ENCODE results near the gene NOL9. TPM values are rescaled to one million over a fixed set of nuclear protein-coding genes. Genes with fewer than 3 reads are reported as not detected.
A peak's percentile ranks its signal among the peaks of the same experiment; 100 is the strongest.

Gene NOL9
- total RNA-seq, 1 experiment from 2014 or later: 37.6 TPM

GRCh38 chr1:6531996-6532395 is 22.3 kb downstream of the NOL9 start:
- Histone ChIP-seq H3K79me2 (ENCODE audit: low read length) (peaks cover 2% of the 10 kb centered on the region), H3K27ac (ENCODE audit: low read length) (no peak overlapping the region), H3K4me2 (ENCODE audit: low read depth, low read length, poor library complexity, severe bottlenecking) (no peak overlapping the region), H3K36me3 (ENCODE audit: insufficient read depth, low read length) (peaks cover 42% of the 10 kb centered on the region), H3K4me3 (ENCODE audit: low read length) (no peak overlapping the region), H3K27me3 (ENCODE audit: low read length) (no peaks in the 10 kb centered on the region), H3K9ac (ENCODE audit: low read length) (no peak overlapping the region), H3K4me1 (ENCODE audit: low read length) (no peaks in the 10 kb centered on the region), H3K9me3 (ENCODE audit: low read length) (no peaks in the 10 kb centered on the region), H2AFZ (ENCODE audit: low read length) (no peak overlapping the region), H4K20me1 (ENCODE audit: insufficient read depth, low read depth, low read length) (peaks cover 2% of the 10 kb centered on the region; the same call in 1 of the 2 replicates), H3K9me2 (replicated peaks; ENCODE audit: insufficient read depth, low read length) (no peaks in the 10 kb centered on the region)
- DNase-seq: no peak

GRCh38 chr1:6530504-6531160 is 23.7 kb downstream of the NOL9 start:
- Histone ChIP-seq H3K9me3 (ENCODE audit: low read length) (no peaks in the 10 kb centered on the region), H3K9me2 (replicated peaks; ENCODE audit: insufficient read depth, low read length) (no peaks in the 10 kb centered on the region), H3K4me2 (ENCODE audit: low read depth, low read length, poor library complexity, severe bottlenecking) (no peak overlapping the region), H3K79me2 (ENCODE audit: low read length) (no peaks in the 10 kb centered on the region), H3K4me3 (ENCODE audit: low read length) (no peak overlapping the region), H3K36me3 (ENCODE audit: insufficient read depth, low read length) (peaks cover 50% of the 10 kb centered on the region), H2AFZ (ENCODE audit: low read length) (no peak overlapping the region), H3K27ac (ENCODE audit: low read length) (no peak overlapping the region), H3K9ac (ENCODE audit: low read length) (no peak overlapping the region), H4K20me1 (ENCODE audit: insufficient read depth, low read depth, low read length) (no peaks in the 10 kb centered on the region), H3K27me3 (ENCODE audit: low read length) (no peaks in the 10 kb centered on the region), H3K4me1 (ENCODE audit: low read length) (no peaks in the 10 kb centered on the region)
- no peak for DNase-seq

GRCh38 chr1:6528492-6528891 is 25.8 kb downstream of the NOL9 start:
- no peaks in the 10 kb centered on the region for H3K4me1 ChIP-seq (ENCODE audit: low read length)
- no peak overlapping the region for H3K9ac ChIP-seq (ENCODE audit: low read length)
- H3K9me2 ChIP-seq (replicated peaks; ENCODE audit: insufficient read depth, low read length): no peaks in the 10 kb centered on the region
- H4K20me1 ChIP-seq (ENCODE audit: insufficient read depth, low read depth, low read length): no peaks in the 10 kb centered on the region
- no peak overlapping the region for H3K4me2 ChIP-seq (ENCODE audit: low read depth, low read length, poor library complexity, severe bottlenecking)
- no peak overlapping the region for H2AFZ ChIP-seq (ENCODE audit: low read length)
- peaks cover 48% of the 10 kb centered on the region for H3K36me3 ChIP-seq (ENCODE audit: insufficient read depth, low read length)
- H3K27ac ChIP-seq (ENCODE audit: low read length): no peak overlapping the region
- H3K79me2 ChIP-seq (ENCODE audit: low read length): no peaks in the 10 kb centered on the region
- no peaks in the 10 kb centered on the region for H3K27me3 ChIP-seq (ENCODE audit: low read length)
- no peaks in the 10 kb centered on the region for H3K9me3 ChIP-seq (ENCODE audit: low read length)
- no peak for DNase-seq
- H3K4me3 ChIP-seq (ENCODE audit: low read length): no peak overlapping the region

- H3K4me2 ChIP-seq (ENCODE audit: low read depth, low read length, poor library complexity, severe bottlenecking): no peak overlapping the region
- peaks cover 28% of the 10 kb centered on the region for H3K36me3 ChIP-seq (ENCODE audit: insufficient read depth, low read length)
- no peak overlapping the region for H3K4me3 ChIP-seq (ENCODE audit: low read length)
- no peak for DNase-seq
- no peaks in the 10 kb centered on the region for H3K9me2 ChIP-seq (replicated peaks; ENCODE audit: insufficient read depth, low read length)
- no peaks in the 10 kb centered on the region for H3K9me3 ChIP-seq (ENCODE audit: low read length)
- no peaks in the 10 kb centered on the region for H3K79me2 ChIP-seq (ENCODE audit: low read length)
- no peaks in the 10 kb centered on the region for H3K27me3 ChIP-seq (ENCODE audit: low read length)
- no peak overlapping the region for H3K27ac ChIP-seq (ENCODE audit: low read length)
- no peaks in the 10 kb centered on the region for H4K20me1 ChIP-seq (ENCODE audit: insufficient read depth, low read depth, low read length)
- H3K4me1 ChIP-seq (ENCODE audit: low read length): no peaks in the 10 kb centered on the region
- no peak overlapping the region for H3K9ac ChIP-seq (ENCODE audit: low read length)
- no peak overlapping the region for H2AFZ ChIP-seq (ENCODE audit: low read length)
These were observed 28.0 kb downstream of the NOL9 start for GRCh38 chr1:6526316-6526715.

GRCh38 chr1:6523566-6523965 is 30.7 kb downstream of the NOL9 start:
- Histone ChIP-seq H3K4me2 (ENCODE audit: low read depth, low read length, poor library complexity, severe bottlenecking) (no peak overlapping the region), H3K36me3 (ENCODE audit: insufficient read depth, low read length) (peaks cover 15% of the 10 kb centered on the region; the same call in 1 of the 2 replicates), H3K9ac (ENCODE audit: low read length) (no peak overlapping the region), H3K9me3 (ENCODE audit: low read length) (no peaks in the 10 kb centered on the region), H4K20me1 (ENCODE audit: insufficient read depth, low read depth, low read length) (no peaks in the 10 kb centered on the region), H3K27ac (ENCODE audit: low read length) (no peak overlapping the region), H3K79me2 (ENCODE audit: low read length) (no peaks in the 10 kb centered on the region), H3K27me3 (ENCODE audit: low read length) (no peaks in the 10 kb centered on the region), H2AFZ (ENCODE audit: low read length) (no peak overlapping the region), H3K4me3 (ENCODE audit: low read length) (no peak overlapping the region), H3K4me1 (ENCODE audit: low read length) (no peaks in the 10 kb centered on the region), H3K9me2 (replicated peaks; ENCODE audit: insufficient read depth, low read length) (no peaks in the 10 kb centered on the region)
- DNase-seq: peak; percentile 62

GRCh38 chr1:6521536-6521935 is 32.8 kb downstream of the NOL9 start:
- DNase-seq: no peak

GRCh38 chr1:6519935-6520671 is 34.2 kb downstream of the NOL9 start:
- Histone ChIP-seq H3K27me3 (ENCODE audit: low read length) (no peaks in the 10 kb centered on the region), H3K36me3 (ENCODE audit: insufficient read depth, low read length) (no peaks in the 10 kb centered on the region), H3K27ac (ENCODE audit: low read length) (no peak overlapping the region), H2AFZ (ENCODE audit: low read length) (no peak overlapping the region), H3K9ac (ENCODE audit: low read length) (no peak overlapping the region), H3K4me1 (ENCODE audit: low read length) (no peaks in the 10 kb centered on the region), H3K9me2 (replicated peaks; ENCODE audit: insufficient read depth, low read length) (no peaks in the 10 kb centered on the region), H3K9me3 (ENCODE audit: low read length) (no peaks in the 10 kb centered on the region), H4K20me1 (ENCODE audit: insufficient read depth, low read depth, low read length) (no peaks in the 10 kb centered on the region), H3K79me2 (ENCODE audit: low read length) (no peaks in the 10 kb centered on the region), H3K4me3 (ENCODE audit: low read length) (no peak overlapping the region), H3K4me2 (ENCODE audit: low read depth, low read length, poor library complexity, severe bottlenecking) (no peak overlapping the region)
- no peak for DNase-seq

More at GRCh38 chr1:6521536-6521935, 32.8 kb downstream of the NOL9 start:
- no peaks in the 10 kb centered on the region for H4K20me1 ChIP-seq (ENCODE audit: insufficient read depth, low read depth, low read length)
- no peaks in the 10 kb centered on the region for H3K79me2 ChIP-seq (ENCODE audit: low read length)
- no peaks in the 10 kb centered on the region for H3K9me3 ChIP-seq (ENCODE audit: low read length)
- H2AFZ ChIP-seq (ENCODE audit: low read length): no peak overlapping the region
- no peaks in the 10 kb centered on the region for H3K27me3 ChIP-seq (ENCODE audit: low read length)
- H3K4me1 ChIP-seq (ENCODE audit: low read length): no peaks in the 10 kb centered on the region
- no peak overlapping the region for H3K4me2 ChIP-seq (ENCODE audit: low read depth, low read length, poor library complexity, severe bottlenecking)
- no peak overlapping the region for H3K9ac ChIP-seq (ENCODE audit: low read length)
- no peak overlapping the region for H3K4me3 ChIP-seq (ENCODE audit: low read length)
- no peaks in the 10 kb centered on the region for H3K9me2 ChIP-seq (replicated peaks; ENCODE audit: insufficient read depth, low read length)
- H3K36me3 ChIP-seq (ENCODE audit: insufficient read depth, low read length): peaks cover 10% of the 10 kb centered on the region; the same call in 1 of the 2 replicates
- no peak overlapping the region for H3K27ac ChIP-seq (ENCODE audit: low read length)

GRCh38 chr1:6519491-6519934 is 34.8 kb downstream of the NOL9 start:
- H3K36me3 ChIP-seq (ENCODE audit: insufficient read depth, low read length): no peaks in the 10 kb centered on the region
- no peak overlapping the region for H3K4me3 ChIP-seq (ENCODE audit: low read length)
- H3K79me2 ChIP-seq (ENCODE audit: low read length): no peaks in the 10 kb centered on the region
- no peaks in the 10 kb centered on the region for H3K9me3 ChIP-seq (ENCODE audit: low read length)
- DNase-seq: no peak
- no peak overlapping the region for H3K27ac ChIP-seq (ENCODE audit: low read length)
- H4K20me1 ChIP-seq (ENCODE audit: insufficient read depth, low read depth, low read length): no peaks in the 10 kb centered on the region
- no peaks in the 10 kb centered on the region for H3K9me2 ChIP-seq (replicated peaks; ENCODE audit: insufficient read depth, low read length)
- H3K9ac ChIP-seq (ENCODE audit: low read length): no peak overlapping the region
- H3K4me1 ChIP-seq (ENCODE audit: low read length): no peaks in the 10 kb centered on the region
- no peaks in the 10 kb centered on the region for H3K27me3 ChIP-seq (ENCODE audit: low read length)
- no peak overlapping the region for H3K4me2 ChIP-seq (ENCODE audit: low read depth, low read length, poor library complexity, severe bottlenecking)
- no peak overlapping the region for H2AFZ ChIP-seq (ENCODE audit: low read length)

Data from Karpas-422 (cell line).